Natural killer cell treated with Interleukin-12 subunit alpha and Interleukin-12 subunit beta and Interleukin-15 and Interleukin-18, amount 100 ng/mL, for 72 hours (primary cell): ENCODE measurements around the gene GLOD4. TPM values are rescaled to one million over a fixed set of nuclear protein-coding genes. Genes with fewer than 3 reads are reported as not detected.
"Not testable (repeated sequence)": the region's sequence is repeated elsewhere in the genome, so short reads cannot be mapped to it uniquely, and the experiment has no call there.

Source experiments
- ATAC-seq, 2 donors: fragments of 150-1000 bp; cut with Tn5 transposase in 1 of 2; sonication (Bioruptor Pico), chemical (Tn5 transposase) in 1 of 2; 2 replicates each; pipeline ENCODE4 v1.10.0; 2021
- DNase-seq: peaks from one replicate; pipeline ENCODE4 v3.0.0; 2022; ENCODE audit warnings: low spot score
- H3K27ac Mint-ChIP-seq, 2 donors: 1 replicate in 1 of 2; 2 replicates in 1 of 2; pipeline ENCODE4 v1.8.0; 2022; ENCODE audit warnings: mixed read lengths in 2 of 2, mild to moderate bottlenecking in 1 of 2, moderate library complexity in 1 of 2
- H3K27me3 Mint-ChIP-seq, 2 donors: 1 replicate in 1 of 2; 2 replicates in 1 of 2; pipeline ENCODE4 v1.8.0; 2022; ENCODE audit warnings: mixed read lengths in 2 of 2
- H3K36me3 Mint-ChIP-seq: one replicate; pipeline ENCODE4 v1.8.0; 2022; ENCODE audit warnings: mixed read lengths
- H3K4me1 Mint-ChIP-seq, 2 donors: 1 replicate in 1 of 2; 2 replicates in 1 of 2; pipeline ENCODE4 v1.8.0; 2022; ENCODE audit warnings: low read depth in 2 of 2, mixed read lengths in 2 of 2, mild to moderate bottlenecking in 1 of 2
- H3K4me3 Mint-ChIP-seq: one replicate; pipeline ENCODE4 v1.8.0; 2022; ENCODE audit warnings: mixed read lengths
- H3K9me3 Mint-ChIP-seq: 2 replicates; pipeline ENCODE4 v1.8.0; 2022; ENCODE audit warnings: mixed read lengths
- total RNA-seq, 2 donors: library from RNA; stranded (reverse); gene quantifications; one replicate each; pipeline ENCODE4 v1.2.3, GENCODE V29; 2022

GLOD4 gene
- total RNA-seq, 2 donors from 2014 or later, result 52.9 to 62.5 TPM

- H3K27me3 Mint-ChIP-seq, result no peaks in the 10 kb centered on the region
- no peak for ATAC-seq
- DNase-seq, result no peak
- H3K27ac Mint-ChIP-seq, result peak overlapping the region; percentile 83 to 87
- peaks cover 4% of the 10 kb centered on the region for H3K9me3 Mint-ChIP-seq
- H3K36me3 Mint-ChIP-seq, result peaks cover 14% of the 10 kb centered on the region
- H3K4me1 Mint-ChIP-seq, result peaks cover 39 to 42% of the 10 kb centered on the region in 2 donors
- H3K4me3 Mint-ChIP-seq, result peak overlapping the region; percentile 96
Observed at GRCh38 chr17:750431-751037, 31.5 kb downstream of the GLOD4 start.

- H3K36me3 Mint-ChIP-seq, result peaks cover 14% of the 10 kb centered on the region
- not testable (repeated sequence) for H3K9me3 Mint-ChIP-seq, H3K27me3 Mint-ChIP-seq, ATAC-seq, H3K27ac Mint-ChIP-seq, DNase-seq
- H3K4me1 Mint-ChIP-seq, result peaks cover 39% of the 10 kb centered on the region in 2 donors
- peak overlapping the region; percentile 31 for H3K4me3 Mint-ChIP-seq
Observed at GRCh38 chr17:749359-749758, 32.7 kb downstream of the GLOD4 start.

- DNase-seq, ATAC-seq, H3K9me3 Mint-ChIP-seq, H3K27ac Mint-ChIP-seq, H3K27me3 Mint-ChIP-seq: not testable (repeated sequence)
- peaks cover 39% of the 10 kb centered on the region in 2 donors for H3K4me1 Mint-ChIP-seq
- peak overlapping the region; percentile 20 for H3K4me3 Mint-ChIP-seq
- H3K36me3 Mint-ChIP-seq, result peaks cover 14% of the 10 kb centered on the region
Observed at GRCh38 chr17:748604-749003, 33.5 kb downstream of the GLOD4 start.

DNA sequence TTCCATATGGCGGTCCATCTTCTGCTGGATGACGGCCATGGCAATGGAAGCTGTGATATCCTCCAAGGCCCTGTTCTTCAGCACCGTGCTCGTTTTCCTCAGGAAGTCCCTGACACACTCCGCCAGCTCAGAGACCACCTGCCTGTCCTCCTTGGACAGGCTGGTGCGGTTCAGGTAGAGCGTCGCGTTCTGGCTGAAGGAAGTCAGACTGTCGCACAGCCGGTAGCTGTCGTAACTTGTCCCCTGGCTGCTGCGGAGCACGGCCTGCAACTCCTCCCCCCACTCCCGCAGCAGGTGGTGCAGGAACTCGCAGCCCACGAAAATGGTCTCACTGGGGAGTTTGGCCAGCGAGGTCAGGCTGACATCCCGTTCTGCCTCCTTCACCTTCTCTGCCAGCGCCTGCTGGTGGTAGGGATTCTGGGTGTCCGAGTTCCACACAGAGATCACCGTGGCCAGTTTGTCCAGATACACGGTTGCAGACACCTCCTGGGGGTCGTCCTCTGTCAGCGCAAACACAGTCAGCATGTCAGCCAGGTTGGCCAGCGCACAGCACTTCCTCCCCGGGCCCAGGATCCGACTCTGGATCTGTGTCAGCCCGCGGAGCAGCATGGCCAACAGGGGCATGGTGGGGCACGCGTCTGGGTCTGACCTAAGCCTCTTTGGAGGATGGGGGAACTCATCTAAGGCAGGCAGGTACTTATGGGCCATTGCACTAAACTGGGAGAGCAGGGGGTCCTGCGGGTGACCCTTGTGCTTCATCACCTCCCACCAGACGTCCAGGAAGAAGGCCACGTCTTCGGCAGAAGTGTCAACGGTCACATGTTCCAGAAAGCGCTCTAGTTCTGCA lies 35.1 kb downstream of the GLOD4 start:
- H3K36me3 Mint-ChIP-seq, result peaks cover 14% of the 10 kb centered on the region
- no peak for ATAC-seq
- H3K4me1 Mint-ChIP-seq, result peaks cover 32 to 33% of the 10 kb centered on the region in 2 donors
- H3K9me3 Mint-ChIP-seq, result peaks cover 4% of the 10 kb centered on the region
- no peak overlapping the region for H3K4me3 Mint-ChIP-seq
- no peak for DNase-seq
- H3K27ac Mint-ChIP-seq, result no peak overlapping the region
- H3K27me3 Mint-ChIP-seq, result no peaks in the 10 kb centered on the region

DNA sequence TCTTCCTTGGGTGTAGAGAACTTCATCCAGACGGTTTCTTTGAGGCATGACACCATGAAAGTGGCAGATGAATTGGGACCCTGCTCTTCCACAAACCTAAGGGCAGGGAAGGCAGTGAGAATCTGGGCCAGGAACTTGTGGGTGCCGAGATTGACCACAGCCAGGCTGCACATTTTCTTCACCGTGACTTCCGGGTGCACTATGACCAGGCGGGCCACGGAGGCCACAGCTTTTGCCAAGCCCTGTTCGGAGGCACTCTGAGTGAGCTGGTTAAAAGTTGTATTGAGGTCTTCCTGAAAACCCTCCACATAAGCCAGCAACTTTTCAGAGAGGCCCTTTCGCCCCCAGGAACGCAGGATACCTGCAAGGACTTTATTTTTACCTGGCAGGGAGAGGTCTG lies 35.9 kb downstream of the GLOD4 start:
- ATAC-seq (no peak), DNase-seq (no peak)
- H3K4me3 Mint-ChIP-seq, result no peak overlapping the region
- H3K9me3 Mint-ChIP-seq, result peaks cover 4% of the 10 kb centered on the region
- H3K36me3 Mint-ChIP-seq, result peaks cover 18% of the 10 kb centered on the region
- H3K4me1 Mint-ChIP-seq, result peaks cover 27 to 32% of the 10 kb centered on the region in 2 donors
- no peak overlapping the region for H3K27ac Mint-ChIP-seq
- no peaks in the 10 kb centered on the region for H3K27me3 Mint-ChIP-seq

GRCh38 chr17:745406-745805 lies 36.7 kb downstream of the GLOD4 start:
- ATAC-seq (no peak), DNase-seq (no peak)
- no peak overlapping the region for H3K27ac Mint-ChIP-seq
- H3K4me3 Mint-ChIP-seq, result no peak overlapping the region
- H3K36me3 Mint-ChIP-seq, result peaks cover 22% of the 10 kb centered on the region
- H3K9me3 Mint-ChIP-seq, result peaks cover 4% of the 10 kb centered on the region
- peaks cover 23 to 30% of the 10 kb centered on the region in 2 donors for H3K4me1 Mint-ChIP-seq
- H3K27me3 Mint-ChIP-seq, result no peaks in the 10 kb centered on the region

DNA sequence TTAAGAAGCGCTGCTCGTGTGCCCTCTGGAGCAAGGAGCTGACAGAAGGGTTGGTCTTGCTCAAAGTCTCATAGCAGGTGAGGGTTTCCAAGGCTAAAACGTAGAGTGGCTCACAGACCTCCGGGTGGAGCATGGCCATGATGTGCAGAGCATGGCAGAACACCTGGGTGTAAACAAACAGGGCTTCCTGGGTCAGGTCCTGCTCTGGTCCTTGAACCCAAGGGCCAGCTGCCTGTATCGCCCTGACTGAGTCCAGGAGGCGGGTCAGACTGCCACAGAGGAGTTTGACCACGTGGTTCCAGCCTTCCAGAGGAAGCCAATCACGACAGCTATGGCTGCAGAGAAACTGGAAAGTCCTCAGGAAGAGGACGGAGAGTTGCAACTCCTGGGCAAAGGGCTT lies 37.1 kb downstream of the GLOD4 start:
- peaks cover 25% of the 10 kb centered on the region for H3K36me3 Mint-ChIP-seq
- no peak for DNase-seq
- H3K9me3 Mint-ChIP-seq, result peaks cover 4% of the 10 kb centered on the region
- peaks cover 22 to 28% of the 10 kb centered on the region in 2 donors for H3K4me1 Mint-ChIP-seq
- no peak overlapping the region for H3K27ac Mint-ChIP-seq
- H3K4me3 Mint-ChIP-seq, result no peak overlapping the region
- no peaks in the 10 kb centered on the region for H3K27me3 Mint-ChIP-seq
- ATAC-seq, result no peak

GRCh38 chr17:743139-743538 lies 38.9 kb downstream of the GLOD4 start:
- H3K36me3 Mint-ChIP-seq, result peaks cover 16% of the 10 kb centered on the region
- DNase-seq (no peak), ATAC-seq (no peak)
- H3K4me3 Mint-ChIP-seq, result no peak overlapping the region
- H3K27me3 Mint-ChIP-seq, result no peaks in the 10 kb centered on the region
- H3K4me1 Mint-ChIP-seq, result peaks cover 15 to 18% of the 10 kb centered on the region in 2 donors
- no peak overlapping the region for H3K27ac Mint-ChIP-seq
- H3K9me3 Mint-ChIP-seq, result no peaks in the 10 kb centered on the region

GRCh38 chr17:742147-742793 lies 39.8 kb downstream of the GLOD4 start:
- ATAC-seq, result no peak
- Mint-ChIP-seq H3K27ac (no peak overlapping the region), H3K36me3 (peaks cover 12% of the 10 kb centered on the region), H3K4me1 (peaks cover 11 to 13% of the 10 kb centered on the region in 2 donors), H3K27me3 (no peaks in the 10 kb centered on the region), H3K9me3 (no peaks in the 10 kb centered on the region), H3K4me3 (no peak overlapping the region)
- DNase-seq, result no peak

DNA sequence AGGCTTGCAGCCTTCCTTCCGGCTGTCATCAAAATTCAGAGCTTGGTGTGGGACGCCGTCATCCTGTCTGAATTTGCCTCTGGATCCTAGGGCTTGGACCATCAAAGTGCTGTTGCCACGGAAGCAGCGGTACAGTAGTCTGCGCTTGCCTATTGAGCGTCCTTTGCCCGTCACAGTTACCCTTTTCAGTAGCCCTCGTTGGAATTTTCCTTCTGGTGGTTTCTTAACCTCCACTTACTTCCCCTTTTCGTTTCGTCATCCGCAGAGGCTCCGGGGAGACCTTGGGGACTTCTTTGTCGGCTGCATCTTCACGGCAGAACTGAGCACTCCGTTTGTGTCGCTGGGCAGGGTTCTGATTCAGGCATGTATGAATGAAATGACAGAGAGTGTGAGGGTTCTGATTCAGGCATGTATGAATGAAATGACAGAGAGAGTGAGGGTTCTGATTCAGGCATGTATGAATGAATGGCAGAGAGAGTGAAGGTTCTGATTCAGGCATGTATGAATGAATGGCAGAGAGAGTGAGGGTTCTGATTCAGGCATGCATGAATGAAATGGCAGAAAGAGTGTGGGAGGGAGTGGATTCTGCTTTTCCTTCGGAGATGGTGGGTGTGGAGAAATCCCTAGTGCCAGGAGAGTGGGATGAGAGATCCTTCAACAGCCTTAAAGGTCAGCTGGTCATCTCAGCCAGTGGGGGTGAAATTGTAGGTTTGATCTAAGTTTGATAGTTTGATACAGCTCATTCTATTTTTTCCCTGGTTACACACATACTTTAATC lies 41.7 kb downstream of the GLOD4 start:
- ATAC-seq (peak; percentile 75 to 85), DNase-seq (no peak)
- H3K9me3 Mint-ChIP-seq, result no peaks in the 10 kb centered on the region
- no peaks in the 10 kb centered on the region for H3K27me3 Mint-ChIP-seq
- H3K27ac Mint-ChIP-seq, result peak overlapping the region; percentile 75
- H3K4me1 Mint-ChIP-seq, result peaks cover 11 to 13% of the 10 kb centered on the region in 2 donors
- H3K4me3 Mint-ChIP-seq, result peak overlapping the region; percentile 63
- H3K36me3 Mint-ChIP-seq, result peaks cover 12% of the 10 kb centered on the region

- Mint-ChIP-seq H3K36me3 (peaks cover 12% of the 10 kb centered on the region), H3K4me3 (no peak overlapping the region), H3K4me1 (peaks cover 18 to 27% of the 10 kb centered on the region in 2 donors), H3K9me3 (no peaks in the 10 kb centered on the region), H3K27ac (no peak overlapping the region), H3K27me3 (no peaks in the 10 kb centered on the region)
- DNase-seq (no peak), ATAC-seq (no peak)
Observed at GRCh38 chr17:737561-738113, 44.4 kb downstream of the GLOD4 start.

- Mint-ChIP-seq H3K36me3 (no peaks in the 10 kb centered on the region), H3K27ac (peak overlapping the region; percentile 26 to 83), H3K4me3 (peak overlapping the region; percentile 88), H3K4me1 (peaks cover 12 to 14% of the 10 kb centered on the region in 2 donors), H3K27me3 (no peaks in the 10 kb centered on the region), H3K9me3 (no peaks in the 10 kb centered on the region)
- ATAC-seq (no peak), DNase-seq (no peak)
Observed at GRCh38 chr17:733743-734142, 48.3 kb downstream of the GLOD4 start.
